NCI-H187 (cell line): ENCODE results near the gene PSPH.
"Not testable (repeated sequence)": the region's sequence is repeated elsewhere in the genome, so short reads cannot be mapped to it uniquely, and the experiment has no call there.

Experiments
- DNase-seq, 2 experiments: peaks; one replicate each; lab custom pipeline; 2025; lab: John Stamatoyannopoulos, UW

PSPH gene

DNA sequence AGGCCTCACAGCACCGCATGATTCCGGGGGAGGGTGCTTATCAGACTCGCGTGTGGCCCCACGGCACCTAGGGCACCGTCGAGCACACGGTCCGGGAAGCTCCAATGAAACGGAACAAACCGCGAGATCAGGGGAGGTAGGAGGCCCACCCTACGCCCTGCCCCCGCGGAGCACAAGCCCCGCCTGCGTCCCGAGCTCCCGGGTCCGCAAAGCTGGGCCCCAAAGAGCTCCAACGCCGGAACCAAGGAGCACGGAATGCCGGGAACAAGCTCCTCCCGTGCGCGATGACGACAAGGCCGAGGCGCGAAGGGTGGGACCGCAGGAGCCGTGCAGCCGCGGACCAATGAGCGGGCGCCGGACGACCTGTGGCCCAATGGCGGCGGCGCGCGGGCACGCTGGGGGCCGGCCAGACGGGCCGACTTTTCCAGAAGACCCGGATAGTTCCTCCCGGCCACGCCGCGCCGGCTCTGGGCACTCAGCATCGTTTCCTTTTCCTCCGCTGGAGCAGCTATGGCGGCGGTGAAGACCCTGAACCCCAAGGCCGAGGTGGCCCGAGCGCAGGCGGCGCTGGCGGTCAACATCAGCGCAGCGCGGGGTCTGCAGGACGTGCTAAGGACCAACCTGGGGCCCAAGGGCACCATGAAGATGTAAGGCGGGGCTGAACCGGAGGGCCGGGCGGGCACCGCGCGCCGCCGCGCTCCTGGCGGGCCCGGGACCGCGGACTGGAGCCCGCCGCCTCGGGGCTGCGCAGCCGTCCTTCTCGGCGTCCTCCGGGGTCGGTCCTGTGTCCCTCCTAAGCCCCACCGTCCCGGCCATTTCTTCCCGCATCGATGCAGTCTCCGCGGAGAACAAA is at the start of gene PSPH, which contains the start of gene CCT6A:
TSS of gene PSPH (minus strand) at position 106 of the 853 bp plus-strand sequence. CDS start 30,232 bp downstream, outside the sequence.
TSS of gene CCT6A (plus strand) at position 427 of the 853 bp plus-strand sequence. CDS start at position 511, 84 bp downstream.
- peak; percentile 86 to 90 for DNase-seq

DNA sequence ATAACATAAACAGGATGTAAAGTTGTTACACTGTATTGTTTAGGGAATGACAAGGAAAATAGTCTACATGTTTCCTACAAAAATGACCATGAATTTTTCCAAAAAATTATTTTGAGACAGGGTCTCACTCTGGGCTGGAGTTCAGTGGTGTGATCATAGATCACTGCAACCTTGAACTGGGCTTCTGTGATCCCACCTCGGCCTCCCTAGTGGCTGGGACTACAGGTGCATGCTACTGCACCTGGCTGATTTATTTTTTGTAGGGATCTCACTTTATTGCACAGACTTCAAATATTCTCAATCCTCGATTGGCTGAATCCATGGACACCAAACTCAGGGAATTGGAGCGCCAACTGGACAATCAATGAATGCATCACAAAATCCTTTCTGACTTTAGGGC is 48.4 kb upstream of the PSPH start:
- no peak for DNase-seq

DNA sequence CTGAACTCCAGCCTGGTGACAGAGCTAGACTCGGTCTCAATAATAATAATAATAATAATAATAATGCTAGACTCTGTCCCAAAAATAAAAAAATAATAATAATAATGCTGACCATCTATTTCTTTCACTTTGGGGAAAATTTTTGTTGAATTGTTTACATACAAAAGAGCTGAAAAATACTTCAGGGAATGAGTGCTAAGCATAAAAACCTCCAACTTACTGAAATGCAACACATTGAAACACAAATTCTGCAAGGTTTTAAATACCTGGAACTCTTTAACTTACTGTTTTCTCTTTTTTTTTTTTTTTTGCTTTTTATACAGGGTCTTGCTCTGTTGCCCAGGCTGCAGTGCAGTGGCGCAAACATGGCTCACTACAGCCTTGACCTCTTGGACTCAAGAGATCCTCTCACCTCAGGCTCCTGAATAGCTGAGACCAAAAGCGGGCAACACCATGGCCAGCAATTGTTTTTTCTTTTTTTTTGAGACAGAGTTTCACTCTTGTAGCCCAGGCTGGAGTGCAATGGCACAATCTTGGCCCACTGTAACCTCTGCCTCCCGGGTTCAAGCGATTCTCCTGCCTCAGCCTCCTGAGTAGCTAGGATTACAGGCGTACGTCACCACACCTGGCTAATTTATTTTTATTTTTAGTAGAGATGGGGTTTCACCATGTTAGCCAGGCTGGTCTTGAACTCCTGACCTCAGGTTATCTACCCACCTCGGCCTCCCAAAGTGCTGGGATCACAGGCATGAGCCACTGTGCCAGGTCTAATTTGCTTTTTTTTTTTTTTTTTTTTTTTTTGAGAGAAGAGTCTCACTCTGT is 47.2 kb upstream of the PSPH start:
- DNase-seq, result not testable (repeated sequence)

DNA sequence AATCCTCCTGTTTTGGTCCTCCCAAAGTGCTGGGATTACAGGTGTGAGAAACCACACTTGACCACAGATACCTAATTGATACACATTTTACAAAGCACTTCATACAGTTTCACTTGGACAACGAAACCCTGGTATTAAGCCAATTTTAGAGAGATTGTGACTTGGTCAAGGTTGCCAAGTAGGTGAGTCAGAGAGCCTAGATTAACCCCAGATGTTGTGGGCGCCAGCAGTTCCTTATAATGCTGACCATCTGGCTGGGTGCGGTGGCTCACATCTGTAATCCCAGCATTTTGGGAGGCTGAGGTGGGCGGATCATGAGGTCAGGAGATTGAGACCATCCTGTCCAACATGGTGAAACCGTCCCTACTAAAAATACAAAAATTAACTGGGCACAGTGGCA is 46.5 kb upstream of the PSPH start:
- DNase-seq, result no peak

DNA sequence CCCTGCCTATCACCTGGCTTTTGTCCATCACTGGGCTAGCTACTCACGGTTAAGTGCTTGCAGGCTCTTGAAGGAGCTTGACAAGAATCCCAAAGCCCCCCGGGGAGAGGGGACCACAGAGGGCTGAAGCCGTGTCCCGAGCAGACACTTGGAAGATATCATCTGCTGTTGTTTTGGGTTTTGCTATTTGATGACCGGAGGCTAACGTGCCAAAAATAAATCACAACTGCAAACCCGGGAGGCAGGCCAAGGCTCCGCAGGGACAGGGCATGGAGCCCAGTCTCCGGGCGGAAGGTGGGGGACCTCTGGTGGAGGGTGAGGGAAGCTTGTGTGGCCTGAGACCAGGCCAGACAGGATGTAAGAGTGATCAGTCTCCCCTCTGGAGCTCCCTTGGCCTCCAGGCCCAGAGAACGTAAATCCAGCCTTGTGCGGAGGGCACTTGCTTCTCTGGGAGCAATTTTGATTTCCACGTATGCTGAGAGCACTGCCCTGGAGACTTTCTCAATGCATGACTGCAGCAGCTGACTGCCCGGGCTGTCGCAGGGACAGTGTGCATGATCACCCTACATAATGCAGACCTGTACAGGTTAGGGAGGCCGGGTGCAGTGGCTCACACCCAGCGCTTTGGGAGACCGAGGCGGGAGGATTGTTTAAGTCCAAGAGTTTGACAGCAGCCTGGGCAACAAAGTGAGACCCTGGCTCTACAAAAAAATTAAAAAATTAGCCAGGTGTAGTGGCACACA is 41.7 kb upstream of the PSPH start, which contains the start of gene PHKG1:
TSS of gene PHKG1 (minus strand) at position 164 of the 743 bp plus-strand sequence. CDS start 4,011 bp downstream, outside the sequence.
- no peak for DNase-seq

DNA sequence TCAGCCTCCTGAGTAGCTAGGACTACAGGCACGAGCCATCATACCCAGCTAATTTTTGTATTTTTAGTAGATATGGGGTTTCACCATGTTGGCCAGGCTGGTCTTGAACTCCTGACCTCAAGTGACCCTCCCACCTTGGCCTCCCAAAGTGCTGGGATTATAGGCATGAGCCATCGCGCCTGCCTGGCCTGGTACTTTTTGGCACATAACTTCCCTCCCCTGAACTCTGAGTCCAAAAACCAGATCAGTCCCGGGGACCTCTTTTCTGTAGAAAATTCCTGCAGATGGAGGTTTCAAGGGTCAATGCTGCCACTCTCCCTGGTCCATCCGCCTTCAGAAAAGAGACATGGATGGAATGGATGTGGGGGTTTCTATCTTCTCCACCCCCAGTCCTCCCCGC is 41.1 kb upstream of the PSPH start:
- not testable (repeated sequence) for DNase-seq

DNA sequence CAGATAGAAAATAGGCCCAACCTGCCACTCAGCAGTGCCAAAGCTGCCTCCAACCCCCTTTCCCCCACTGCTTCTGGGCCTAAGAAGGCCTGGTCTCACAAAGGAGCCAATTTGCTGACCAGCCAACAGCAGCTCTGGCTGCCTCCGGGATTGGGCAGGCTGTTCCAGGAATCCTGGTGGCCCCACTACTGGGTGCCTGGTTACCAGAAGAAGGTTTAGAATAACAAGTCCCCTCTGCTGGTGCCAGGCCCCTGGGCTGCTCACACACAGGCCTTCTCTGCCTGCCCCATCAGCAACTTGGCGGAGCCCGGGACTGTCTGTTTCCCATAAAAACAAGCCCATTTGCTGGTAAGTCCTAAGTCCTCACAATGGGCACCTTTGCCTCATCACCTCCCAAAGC is 40.3 kb upstream of the PSPH start:
- no peak for DNase-seq

DNA sequence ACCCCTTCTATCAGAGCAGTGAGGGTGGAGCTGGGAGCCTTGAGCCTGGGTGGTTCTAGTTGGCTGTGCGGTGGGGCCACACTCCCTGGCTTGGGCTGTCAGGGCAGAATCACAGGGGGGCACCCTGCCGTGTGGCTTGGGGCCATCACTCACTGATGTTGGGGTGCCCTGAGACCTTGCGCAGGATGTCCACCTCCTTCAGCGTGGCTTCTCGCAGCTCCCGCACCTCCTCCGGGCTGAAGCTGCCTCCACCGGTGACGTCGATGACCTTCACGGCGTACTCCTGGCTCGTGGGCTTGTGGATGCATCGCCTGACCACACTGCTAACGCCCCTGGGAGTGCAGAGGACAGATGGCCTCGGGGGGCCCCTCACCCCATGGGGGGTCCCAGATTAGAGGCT is 36.2 kb upstream of the PSPH start:
- DNase-seq, result no peak

DNA sequence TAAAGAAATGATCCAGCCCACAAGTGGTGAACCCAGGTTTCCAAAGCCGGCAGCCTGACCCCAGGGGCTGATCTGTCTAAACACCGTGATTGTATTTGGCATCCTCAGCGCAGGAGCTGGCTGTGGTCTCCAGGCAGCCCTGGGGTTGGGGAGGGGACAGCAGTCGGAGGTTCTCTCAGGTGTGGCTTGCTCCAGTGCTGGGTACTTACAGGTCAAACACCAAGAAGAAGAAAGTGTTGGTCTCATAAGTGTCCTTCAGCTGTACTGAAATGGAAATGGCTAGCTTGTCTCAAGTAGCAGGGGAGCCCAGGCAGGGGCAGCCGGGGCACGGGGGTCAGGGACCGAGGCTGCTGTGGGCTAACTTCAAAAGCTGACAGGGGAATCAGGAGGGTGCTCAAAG is 35.5 kb upstream of the PSPH start:
- no peak for DNase-seq

DNA sequence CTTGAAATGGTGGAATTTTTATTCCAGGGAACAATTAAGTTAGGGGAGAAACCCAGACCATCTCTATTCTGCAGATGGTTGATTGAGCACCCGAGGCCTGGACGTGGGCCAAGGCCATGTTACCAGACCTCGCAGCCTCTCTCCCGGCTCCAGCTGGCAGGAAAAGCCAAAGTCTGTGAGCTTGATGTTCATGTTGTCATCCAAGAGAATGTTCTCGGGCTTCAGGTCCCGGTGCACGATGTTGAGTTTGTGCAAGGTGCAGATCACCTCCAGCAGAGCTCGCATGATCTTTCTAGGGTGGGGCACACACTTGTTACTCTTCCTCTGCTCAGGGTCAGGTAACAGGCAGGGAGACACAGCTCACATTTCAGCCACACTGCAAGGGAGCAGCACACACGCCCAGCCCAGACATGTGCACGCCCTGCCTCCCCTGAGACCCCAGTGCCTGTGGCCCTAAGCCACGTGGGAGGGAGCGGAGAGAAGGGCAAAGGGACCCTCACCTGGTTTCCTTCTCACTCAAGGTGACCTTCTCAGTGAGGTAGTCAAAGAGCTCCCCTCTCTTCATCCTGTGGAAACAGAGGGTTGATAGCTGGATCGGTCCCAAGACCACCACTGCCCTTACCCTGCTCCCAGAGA is 32.0 kb upstream of the PSPH start:
- DNase-seq, result peak in 1 of 2 experiments; percentile 7

DNA sequence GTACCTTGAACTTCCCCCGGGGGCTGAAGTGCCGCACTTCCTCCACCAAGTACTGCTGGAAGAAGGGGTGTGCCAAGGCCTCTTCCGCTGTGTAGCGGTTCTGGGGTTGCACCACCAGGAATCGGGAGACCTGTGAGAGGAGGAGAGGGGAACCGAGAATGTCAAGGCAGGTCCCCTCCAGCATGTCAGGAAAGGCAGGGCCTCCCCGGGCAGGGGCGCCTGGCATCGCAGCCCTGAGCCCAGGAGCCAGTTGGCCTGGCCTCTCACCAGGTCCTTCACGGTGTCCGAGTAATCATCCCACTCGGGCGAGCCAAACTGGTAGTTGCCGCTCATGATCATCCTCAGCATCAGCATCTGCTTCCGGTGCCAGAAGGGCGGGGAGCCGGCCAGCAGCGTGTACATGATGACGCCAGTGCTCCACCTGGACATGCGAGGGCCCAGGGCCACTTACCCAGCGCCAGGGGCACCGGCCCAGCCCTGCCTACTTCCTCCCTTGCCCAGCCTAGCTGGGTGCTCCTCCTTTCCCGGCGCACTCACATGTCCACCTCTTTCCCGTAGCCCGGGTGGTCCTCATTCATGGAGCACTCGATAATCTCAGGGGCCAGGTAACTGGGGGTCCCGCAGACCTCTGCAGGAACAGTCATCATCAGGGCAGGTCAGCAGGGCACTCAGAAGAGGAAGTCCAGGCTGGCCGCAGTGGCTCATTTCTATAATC is 30.5 kb upstream of the PSPH start:
- no peak for DNase-seq

DNA sequence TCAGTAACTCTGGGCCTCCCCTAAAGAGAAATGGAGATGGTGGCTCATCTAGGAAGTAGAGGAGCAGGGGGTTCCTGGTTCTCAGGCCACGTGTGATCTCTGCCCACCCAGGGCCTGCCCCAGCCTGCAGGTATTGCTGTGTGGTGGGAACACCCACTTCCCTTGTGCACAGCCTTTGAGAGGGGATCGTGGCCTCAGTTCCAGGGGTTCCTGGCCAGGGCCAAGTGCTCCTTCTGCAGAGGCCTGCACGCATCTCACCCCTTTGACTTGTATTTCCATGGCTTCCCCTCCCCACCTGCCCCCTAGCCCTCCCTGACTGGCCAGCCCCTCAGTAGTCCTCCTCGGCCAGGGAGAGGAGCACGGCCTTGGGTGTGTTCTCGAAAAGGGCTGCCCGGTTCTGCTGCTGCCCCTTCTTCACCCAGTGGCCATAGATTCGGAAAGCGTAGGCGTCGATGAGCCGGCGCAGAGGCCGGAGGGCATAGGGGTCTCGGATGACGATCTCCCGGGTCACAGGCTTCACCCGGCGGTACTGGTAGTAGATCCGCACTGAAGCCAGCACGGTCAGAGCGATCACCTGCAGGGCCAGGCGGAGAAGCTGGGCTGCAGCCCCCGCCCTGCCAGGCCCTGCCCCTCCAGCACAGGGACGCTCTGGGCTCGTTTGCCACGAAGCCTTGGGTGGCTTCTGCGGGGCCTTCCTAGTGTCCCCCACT is 29.6 kb upstream of the PSPH start:
- DNase-seq, result not testable (repeated sequence)

DNA sequence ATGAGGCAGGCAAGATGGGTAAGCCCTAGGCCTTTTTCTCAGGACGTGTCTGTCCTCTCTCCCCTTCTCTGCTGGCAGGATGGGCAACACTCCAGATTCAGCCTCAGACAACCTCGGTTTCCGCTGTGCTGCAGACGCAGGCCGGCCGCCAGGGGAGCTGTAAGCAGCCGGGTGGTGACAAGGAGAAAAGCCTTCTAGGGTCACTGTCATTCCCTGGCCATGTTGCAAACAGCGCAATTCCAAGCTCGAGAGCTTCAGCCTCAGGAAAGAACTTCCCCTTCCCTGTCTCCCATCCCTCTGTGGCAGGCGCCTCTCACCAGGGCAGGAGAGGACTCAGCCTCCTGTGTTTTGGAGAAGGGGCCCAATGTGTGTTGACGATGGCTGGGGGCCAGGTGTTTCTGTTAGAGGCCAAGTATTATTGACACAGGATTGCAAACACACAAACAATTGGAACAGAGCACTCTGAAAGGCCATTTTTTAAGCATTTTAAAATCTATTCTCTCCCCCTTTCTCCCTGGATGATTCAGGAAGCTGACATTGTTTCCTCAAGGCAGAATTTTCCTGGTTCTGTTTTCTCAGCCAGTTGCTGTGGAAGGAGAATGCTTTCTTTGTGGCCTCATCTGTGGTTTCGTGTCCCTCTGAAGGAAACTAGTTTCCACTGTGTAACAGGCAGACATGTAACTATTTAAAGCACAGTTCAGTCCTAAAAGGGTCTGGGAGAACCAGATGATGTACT is 28.4 kb upstream of the PSPH start:
- no peak for DNase-seq

DNA sequence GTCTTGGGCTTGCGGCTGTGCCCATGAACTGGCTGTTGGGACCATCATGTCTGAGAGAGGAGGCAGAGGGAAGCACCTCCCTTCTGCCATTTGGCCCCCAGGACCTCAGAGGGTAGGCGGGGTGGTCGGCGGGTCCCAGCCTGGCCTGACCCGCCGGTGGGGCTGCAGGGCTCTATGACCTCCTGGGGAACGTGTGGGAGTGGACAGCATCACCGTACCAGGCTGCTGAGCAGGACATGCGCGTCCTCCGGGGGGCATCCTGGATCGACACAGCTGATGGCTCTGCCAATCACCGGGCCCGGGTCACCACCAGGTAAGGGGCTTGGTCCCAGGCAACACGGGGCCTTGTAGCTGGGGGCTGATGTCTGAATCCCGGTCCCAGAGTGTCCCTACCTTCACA is 27.0 kb upstream of the PSPH start:
- no peak for DNase-seq

DNA sequence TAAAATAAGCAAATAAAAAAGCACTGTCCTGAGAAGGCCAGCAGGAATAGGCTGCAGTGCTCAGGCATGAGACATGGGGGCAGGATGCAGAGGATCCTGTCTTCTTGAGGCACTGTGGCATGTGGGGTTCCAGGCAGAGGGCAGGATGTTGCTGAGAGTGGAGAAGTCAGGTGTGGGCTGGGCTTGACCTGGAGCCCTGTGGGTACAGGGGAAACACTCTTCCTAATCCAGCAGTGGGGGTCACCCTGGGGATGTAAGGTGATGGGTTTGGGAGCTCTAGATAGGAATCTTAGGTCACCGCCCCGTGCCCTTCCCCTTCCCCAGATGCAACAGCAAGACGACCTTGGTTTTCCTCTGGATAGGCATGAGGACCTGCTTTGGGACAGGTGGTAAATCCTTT is 26.4 kb upstream of the PSPH start:
- no peak for DNase-seq

DNA sequence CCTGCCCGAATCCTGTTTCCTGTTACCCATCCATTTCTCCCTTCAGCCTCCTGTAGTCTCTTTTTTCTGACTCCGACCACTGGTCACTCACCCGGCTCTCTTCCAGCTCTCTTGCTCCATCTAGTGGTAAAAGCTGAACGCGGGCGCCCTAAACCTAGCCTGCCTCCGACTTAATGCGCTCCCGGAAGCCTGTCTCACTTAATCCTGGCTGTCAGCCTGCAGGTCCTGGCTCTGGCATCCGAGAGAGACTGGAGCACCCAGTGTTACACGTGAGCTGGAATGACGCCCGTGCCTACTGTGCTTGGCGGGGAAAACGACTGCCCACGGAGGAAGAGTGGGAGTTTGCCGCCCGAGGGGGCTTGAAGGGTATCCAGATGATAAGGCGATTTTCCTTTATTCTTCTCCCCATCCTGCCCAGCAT is 23.1 kb upstream of the PSPH start:
- peak; percentile 14 to 49 for DNase-seq

DNA sequence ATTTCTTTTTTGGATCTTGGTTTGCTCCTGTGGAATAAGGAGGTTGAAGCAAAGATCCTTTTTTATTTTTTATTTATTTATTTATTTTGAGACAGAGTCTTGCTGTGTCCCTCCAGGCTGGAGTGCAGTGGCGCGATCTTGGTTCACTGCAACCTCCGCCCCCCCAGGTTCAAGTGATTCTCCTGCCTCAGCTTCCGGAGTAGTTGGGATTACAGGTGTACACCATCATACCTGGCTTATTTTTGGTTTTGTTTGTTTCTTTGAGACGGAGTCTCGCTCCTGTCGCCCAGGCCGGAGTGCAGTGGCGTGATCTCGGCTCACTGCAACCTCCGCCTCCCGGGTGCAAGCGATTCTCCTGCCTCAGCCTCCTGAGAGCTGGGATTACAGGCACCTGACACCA is 15.1 kb upstream of the PSPH start:
- not testable (repeated sequence) for DNase-seq

DNA sequence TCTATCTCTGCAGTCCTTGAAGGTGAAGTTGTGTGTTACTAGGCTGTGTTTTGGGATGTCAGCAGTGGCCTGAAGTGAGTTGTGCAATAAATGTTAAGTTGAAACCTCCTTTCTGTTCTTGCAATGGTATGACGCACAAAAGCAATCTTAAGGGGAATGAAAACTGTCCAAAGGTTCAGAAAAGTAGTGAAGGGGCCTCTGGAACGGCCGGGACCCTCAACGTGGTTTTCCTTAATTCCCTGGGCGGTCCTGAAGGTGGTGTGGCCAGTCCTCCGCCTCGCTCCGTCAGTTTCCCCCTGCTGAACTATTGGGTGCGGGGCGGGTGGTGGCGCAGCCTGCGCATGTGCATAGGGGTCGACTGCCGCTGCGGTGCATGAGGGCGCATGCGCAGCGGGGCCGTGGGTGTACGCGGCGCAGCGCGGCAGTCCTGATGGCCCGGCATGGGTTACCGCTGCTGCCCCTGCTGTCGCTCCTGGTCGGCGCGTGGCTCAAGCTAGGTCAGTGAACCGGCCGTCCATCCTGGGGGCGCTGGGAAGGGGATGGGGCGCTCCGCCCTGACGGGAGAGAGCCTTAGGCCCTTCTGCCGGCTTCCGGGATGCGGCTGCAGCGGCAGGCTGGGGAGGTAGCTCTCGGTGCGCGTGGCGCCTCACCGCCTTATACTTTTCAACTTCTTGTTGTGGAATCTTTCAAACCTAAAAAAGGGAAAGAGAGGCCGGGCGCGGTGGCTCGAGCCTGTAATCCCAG is 12.8 kb upstream of the PSPH start, which contains the start of gene SUMF2:
TSS of gene SUMF2 (plus strand) at position 405 of the 744 bp plus-strand sequence. CDS start at position 431, 26 bp downstream.
- DNase-seq, result peak; percentile 63 to 74

DNA sequence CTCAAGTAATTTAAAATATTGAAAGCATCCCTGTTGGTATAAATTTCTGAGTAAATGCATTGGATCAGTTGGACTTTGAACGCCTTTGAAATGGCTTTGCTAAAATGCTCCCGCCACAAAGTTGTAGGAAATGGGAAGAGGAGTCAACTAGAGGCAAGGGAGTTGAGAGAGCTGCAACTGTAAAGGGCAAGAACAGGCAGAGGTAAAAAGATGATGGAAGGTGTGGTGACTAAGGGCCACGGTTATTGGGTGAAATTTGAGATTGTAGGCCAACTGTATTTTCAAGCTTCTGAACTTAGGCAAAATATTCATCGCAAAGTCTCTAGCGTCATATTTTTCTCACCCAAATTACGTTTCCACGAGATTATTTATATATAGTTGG is 12.2 kb upstream of the PSPH start:
- DNase-seq, result no peak
